Ascending aorta (tissue), 2 donors: ENCODE results near the gene VIPR1. TPM values are rescaled to one million over a fixed set of nuclear protein-coding genes. Genes with fewer than 3 reads are reported as not detected.

ENCODE experiments used
- DNase-seq, 2 donors: peaks; one replicate each; pipeline ENCODE4 v3.0.0-alpha.2; 2019; ENCODE audit warnings: low spot score in 2 of 2
- H3K27ac ChIP-seq, 2 donors: fragments of 200-600 bp; sonication (generic); one replicate each; pipeline ENCODE4 v1.5.1; 2016 to 2017; ENCODE audit warnings: mild to moderate bottlenecking in 1 of 2
- H3K27me3 ChIP-seq: fragments of 200-600 bp; sonication (generic); one replicate; pipeline ENCODE4 v1.5.1; 2017
- H3K36me3 ChIP-seq, 2 donors: fragments of 200-600 bp; sonication (generic); one replicate each; pipeline ENCODE4 v1.5.1; 2016
- H3K4me1 ChIP-seq, 2 donors: fragments of 200-600 bp; sonication (generic); one replicate each; pipeline ENCODE4 v1.5.1; 2016 to 2017; ENCODE audit warnings: mild to moderate bottlenecking in 1 of 2
- H3K4me3 ChIP-seq, 2 donors: fragments of 200-600 bp; sonication (generic); one replicate each; pipeline ENCODE4 v1.5.1; 2016 to 2017; ENCODE audit warnings: mild to moderate bottlenecking in 1 of 2
- H3K9me3 ChIP-seq, 2 donors: fragments of 200-600 bp; sonication (generic); one replicate each; pipeline ENCODE4 v1.5.1; 2016
- intact Hi-C: fragments of 100-400 bp; cut with DNase I; formaldehyde crosslinking; loops from one replicate; pipeline ENCODE4 v1.15.1; 2023
- total RNA-seq: library from RNA; depleted of rRNA; stranded (reverse); fragments of >200 nt; gene quantifications from one replicate; pipeline ENCODE4 v1.1.0, GENCODE V29; 2016
- TF ChIP-seq, protein P1 (sequence below), 3 experiments: fragments of 200-600 bp in 2 of 3; fragments of 450-650 bp in 1 of 3; sonication (generic) in 2 of 3; IDR thresholded peaks; one replicate each; pipeline ENCODE4 v1.5.1; 2016 to 2019; ENCODE audit warnings: antibody characterized with exemption in 3 of 3, mild to moderate bottlenecking in 1 of 3, moderate library complexity in 1 of 3

VIPR1 gene
- total RNA-seq, 1 donor from 2014 or later = 3.5 TPM

DNA sequence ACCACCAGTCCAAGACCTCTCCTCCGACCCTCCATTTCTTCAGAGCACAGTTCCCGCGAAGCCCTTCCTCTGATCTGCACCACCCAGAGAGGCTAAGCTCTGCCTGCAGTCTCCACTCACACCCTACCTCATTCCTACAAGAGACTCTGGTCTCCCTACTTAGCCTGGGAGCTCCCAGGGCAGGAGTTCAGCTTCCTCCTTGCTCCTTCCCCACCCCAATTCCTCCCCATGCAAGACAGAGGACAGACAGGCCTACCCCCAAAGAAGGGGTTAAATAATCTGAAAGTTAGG lies 12.6 kb upstream of the VIPR1 start:
- H3K27me3 ChIP-seq = no peaks in the 10 kb centered on the region
- H3K9me3 ChIP-seq = no peaks in the 10 kb centered on the region
- intact Hi-C loops = no loop called here
- H3K27ac ChIP-seq = peak overlapping the region; percentile 57 to 85
- H3K4me3 ChIP-seq = no peak overlapping the region
- H3K36me3 ChIP-seq = no peaks in the 10 kb centered on the region
- H3K4me1 ChIP-seq = peaks cover 4 to 13% of the 10 kb centered on the region in 2 donors
- no peak for DNase-seq
- TF ChIP-seq, protein P1, sequence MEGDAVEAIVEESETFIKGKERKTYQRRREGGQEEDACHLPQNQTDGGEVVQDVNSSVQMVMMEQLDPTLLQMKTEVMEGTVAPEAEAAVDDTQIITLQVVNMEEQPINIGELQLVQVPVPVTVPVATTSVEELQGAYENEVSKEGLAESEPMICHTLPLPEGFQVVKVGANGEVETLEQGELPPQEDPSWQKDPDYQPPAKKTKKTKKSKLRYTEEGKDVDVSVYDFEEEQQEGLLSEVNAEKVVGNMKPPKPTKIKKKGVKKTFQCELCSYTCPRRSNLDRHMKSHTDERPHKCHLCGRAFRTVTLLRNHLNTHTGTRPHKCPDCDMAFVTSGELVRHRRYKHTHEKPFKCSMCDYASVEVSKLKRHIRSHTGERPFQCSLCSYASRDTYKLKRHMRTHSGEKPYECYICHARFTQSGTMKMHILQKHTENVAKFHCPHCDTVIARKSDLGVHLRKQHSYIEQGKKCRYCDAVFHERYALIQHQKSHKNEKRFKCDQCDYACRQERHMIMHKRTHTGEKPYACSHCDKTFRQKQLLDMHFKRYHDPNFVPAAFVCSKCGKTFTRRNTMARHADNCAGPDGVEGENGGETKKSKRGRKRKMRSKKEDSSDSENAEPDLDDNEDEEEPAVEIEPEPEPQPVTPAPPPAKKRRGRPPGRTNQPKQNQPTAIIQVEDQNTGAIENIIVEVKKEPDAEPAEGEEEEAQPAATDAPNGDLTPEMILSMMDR (IDR thresholded peaks at IDR 0.05) = no peak

DNA sequence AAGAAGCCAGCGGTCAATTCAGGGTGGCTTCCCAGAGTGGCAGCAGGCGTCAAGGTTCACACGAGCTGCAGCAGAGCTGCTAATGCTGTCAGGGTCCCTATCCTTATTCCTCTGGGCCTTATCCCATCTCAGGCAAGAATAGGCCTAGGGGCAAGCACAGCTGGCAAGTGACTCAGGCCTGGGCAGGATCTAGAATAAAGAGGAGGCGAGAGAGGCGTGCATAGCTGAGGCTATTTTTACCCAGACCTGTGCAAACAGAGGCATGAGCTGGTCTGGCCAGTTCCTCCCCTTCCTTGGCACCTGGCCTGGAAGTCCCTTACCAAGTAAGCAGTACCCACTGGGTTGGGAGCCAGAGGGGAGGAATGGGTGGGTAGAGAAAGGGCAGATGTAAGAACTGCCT lies 12.2 kb upstream of the VIPR1 start:
- Histone ChIP-seq H3K4me1 (peaks cover 4 to 13% of the 10 kb centered on the region in 2 donors), H3K4me3 (no peak overlapping the region), H3K9me3 (no peaks in the 10 kb centered on the region), H3K27me3 (no peaks in the 10 kb centered on the region), H3K36me3 (no peaks in the 10 kb centered on the region), H3K27ac (peak overlapping the region; percentile 57 to 85)
- DNase-seq = peak; percentile 57 to 83
- TF ChIP-seq, protein P1 (IDR thresholded peaks at IDR 0.05) = no peak
- intact Hi-C loops = no loop called here

DNA sequence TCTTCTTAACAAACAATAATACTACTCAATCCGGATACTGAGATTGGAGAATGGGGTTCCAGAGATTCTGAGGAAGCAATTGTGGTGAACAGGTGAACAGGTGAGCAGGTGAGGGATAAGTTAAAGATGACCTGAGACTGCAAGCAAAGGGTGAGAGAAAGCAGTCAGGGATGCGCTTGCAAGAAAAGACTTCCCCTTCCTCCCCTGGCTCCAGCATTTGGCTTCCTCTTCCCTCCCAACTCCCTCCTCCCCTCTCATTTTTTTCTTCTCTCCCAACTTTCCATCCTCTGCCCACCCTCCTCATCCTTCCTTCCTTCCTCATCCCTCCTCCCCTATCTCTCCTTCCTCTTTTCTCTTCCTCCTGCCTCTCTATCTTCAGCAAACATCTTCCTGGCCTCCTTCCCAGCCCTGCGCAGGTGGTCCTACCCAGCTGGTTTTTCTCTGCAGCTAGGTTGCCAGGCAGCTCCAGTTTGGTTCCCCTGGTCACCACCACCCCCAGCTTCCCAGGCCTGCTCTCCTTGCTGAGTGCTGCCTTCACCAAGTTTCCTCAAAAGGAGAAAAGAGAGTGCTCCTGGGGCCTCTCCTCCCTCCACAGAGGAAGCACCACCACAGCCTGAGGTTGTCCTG lies 10.4 kb upstream of the VIPR1 start:
- TF ChIP-seq, protein P1 (IDR thresholded peaks at IDR 0.05) = no peak
- intact Hi-C loops = no loop called here
- Histone ChIP-seq H3K36me3 (no peaks in the 10 kb centered on the region), H3K27me3 (no peaks in the 10 kb centered on the region), H3K4me1 (peaks cover 4 to 13% of the 10 kb centered on the region in 2 donors), H3K9me3 (no peaks in the 10 kb centered on the region), H3K4me3 (no peak overlapping the region), H3K27ac (peak overlapping the region; percentile 52 to 61)
- DNase-seq = peak in 1 of 2 donors; percentile 59

DNA sequence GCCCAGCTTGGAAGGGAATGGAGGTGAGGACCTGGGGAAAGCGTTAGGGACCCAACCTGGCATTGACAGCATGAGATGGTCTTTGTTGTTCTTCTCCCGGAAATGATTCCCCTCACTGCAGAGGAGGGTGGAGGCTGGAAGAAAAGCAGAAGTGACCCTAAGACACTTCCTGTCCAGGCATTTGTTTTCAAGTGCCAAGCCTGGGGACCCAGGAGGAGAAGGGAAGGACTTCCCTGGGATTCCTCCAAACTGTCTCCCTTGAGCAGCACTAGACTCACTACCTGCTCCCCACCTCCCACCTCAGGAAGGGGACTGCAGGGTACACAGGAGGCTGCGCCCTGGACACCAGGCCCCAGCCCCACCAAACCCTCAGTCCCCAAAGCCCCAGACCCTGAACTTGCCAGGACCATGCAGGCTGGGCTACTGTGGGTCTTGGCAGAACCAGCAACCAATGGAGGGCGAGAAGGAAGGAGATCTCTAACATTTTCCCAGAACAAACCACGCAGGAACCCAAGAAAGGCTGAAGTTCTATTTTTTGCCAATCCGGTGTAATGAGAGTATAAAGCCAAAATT lies 9.8 kb upstream of the VIPR1 start:
- peak overlapping the region; percentile 52 to 61 for H3K27ac ChIP-seq
- H3K4me3 ChIP-seq = no peak overlapping the region
- TF ChIP-seq, protein P1 (IDR thresholded peaks at IDR 0.05) = no peak
- no peaks in the 10 kb centered on the region for H3K9me3 ChIP-seq
- H3K36me3 ChIP-seq = no peaks in the 10 kb centered on the region
- DNase-seq = peak in 1 of 2 donors; percentile 56
- H3K4me1 ChIP-seq = peaks cover 4 to 13% of the 10 kb centered on the region in 2 donors
- H3K27me3 ChIP-seq = no peaks in the 10 kb centered on the region
- intact Hi-C loops = no loop called here

DNA sequence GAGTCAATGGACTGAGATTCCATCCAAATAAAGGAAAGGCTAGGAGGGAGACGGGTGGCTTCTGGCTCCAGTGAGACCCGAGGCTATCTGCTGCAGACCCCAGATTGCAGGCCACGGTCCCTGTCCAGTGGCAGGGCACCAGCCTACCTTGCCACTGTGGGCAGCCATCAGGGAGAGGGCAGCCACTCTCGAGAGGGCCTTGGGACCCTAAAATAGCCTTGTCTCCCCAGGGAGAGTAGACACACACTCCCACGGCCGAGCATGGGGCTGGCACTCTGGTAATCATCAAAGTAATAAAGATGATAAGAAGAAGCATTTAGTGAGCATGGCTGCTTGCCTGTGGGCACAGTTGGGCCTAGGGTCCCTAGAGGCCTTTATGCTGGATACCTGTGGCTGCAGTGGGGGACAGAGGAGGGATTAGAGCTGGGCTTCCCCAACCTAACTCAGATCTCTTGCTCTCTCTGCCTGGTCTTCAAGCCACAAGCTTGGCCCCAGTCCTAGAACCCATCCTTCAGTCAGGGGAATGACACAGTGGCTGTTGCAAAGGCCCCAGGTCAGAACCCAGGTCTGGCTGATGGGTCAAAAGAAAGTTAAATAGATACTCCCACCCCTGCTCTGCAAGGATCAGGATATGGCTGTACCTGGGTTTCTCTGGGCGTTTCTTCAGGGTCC lies 9.2 kb upstream of the VIPR1 start:
- peak overlapping the region; percentile 52 to 61 for H3K27ac ChIP-seq
- no peaks in the 10 kb centered on the region for H3K36me3 ChIP-seq
- peak in 1 of 2 donors; percentile 46 for DNase-seq
- intact Hi-C loops = no loop called here
- H3K27me3 ChIP-seq = no peaks in the 10 kb centered on the region
- H3K4me3 ChIP-seq = no peak overlapping the region
- H3K9me3 ChIP-seq = no peaks in the 10 kb centered on the region
- TF ChIP-seq, protein P1 (IDR thresholded peaks at IDR 0.05) = no peak
- peaks cover 4 to 13% of the 10 kb centered on the region in 2 donors for H3K4me1 ChIP-seq
